OCI-LY3 (cell line): ENCODE measurements around the gene FSTL4.

Experiments
- EZH2phosphoT487 ChIP-seq: fragments of 200-600 bp; shearing (Covaris generic); IDR thresholded peaks from 2 replicates; pipeline ENCODE4 v1.6.1; 2018; ENCODE audit warnings: antibody characterized with exemption, mixed run types, low read depth
- TF ChIP-seq, protein P1 (sequence below): fragments of 200-600, 300-600 bp; sonication (generic); IDR thresholded peaks from 2 replicates; pipeline ENCODE4 v1.5.1; 2014; ENCODE audit warnings: antibody characterized with exemption, low read length, low read depth

DNA sequence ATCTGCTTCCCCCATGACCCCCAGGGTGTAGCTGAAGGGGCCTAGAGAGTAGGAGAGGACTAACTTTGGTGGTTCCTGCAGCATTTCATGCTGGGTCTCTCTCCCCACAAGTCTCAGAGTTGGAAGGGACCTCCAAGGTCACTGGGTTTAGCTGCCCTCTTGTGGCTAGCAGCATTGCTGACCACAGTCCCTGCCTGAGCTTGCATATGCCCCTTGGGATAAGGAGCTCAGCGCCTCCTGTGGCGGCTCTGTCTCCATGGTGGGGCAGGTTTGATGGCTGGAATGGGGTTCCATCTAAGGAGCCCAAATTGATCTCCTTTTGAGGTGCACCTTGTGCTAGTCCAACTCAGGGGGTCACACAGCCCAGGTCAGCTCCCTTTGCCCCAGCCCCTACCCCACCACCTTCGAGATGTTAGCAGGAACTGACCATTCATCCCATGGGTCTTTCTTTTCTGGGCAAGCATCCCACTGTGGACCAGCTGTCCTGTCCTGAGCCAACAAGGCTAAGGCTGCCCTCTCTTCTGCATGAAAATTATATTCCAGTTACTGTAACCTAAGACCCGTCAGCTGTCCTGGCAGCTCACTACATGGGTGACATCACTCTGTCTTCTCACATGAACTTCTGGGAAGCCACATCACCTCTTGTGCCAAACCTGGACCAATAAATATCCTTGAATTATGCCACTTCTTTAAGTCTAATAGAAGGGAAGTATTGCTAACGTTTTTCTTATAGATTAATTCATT is 364.3 kb downstream of the FSTL4 start:
- TF ChIP-seq, protein P1, sequence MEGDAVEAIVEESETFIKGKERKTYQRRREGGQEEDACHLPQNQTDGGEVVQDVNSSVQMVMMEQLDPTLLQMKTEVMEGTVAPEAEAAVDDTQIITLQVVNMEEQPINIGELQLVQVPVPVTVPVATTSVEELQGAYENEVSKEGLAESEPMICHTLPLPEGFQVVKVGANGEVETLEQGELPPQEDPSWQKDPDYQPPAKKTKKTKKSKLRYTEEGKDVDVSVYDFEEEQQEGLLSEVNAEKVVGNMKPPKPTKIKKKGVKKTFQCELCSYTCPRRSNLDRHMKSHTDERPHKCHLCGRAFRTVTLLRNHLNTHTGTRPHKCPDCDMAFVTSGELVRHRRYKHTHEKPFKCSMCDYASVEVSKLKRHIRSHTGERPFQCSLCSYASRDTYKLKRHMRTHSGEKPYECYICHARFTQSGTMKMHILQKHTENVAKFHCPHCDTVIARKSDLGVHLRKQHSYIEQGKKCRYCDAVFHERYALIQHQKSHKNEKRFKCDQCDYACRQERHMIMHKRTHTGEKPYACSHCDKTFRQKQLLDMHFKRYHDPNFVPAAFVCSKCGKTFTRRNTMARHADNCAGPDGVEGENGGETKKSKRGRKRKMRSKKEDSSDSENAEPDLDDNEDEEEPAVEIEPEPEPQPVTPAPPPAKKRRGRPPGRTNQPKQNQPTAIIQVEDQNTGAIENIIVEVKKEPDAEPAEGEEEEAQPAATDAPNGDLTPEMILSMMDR = peak; percentile 15; the same call in 1 of the 2 replicates
- TF ChIP-seq EZH2phosphoT487 = no peak
